GM19099 (cell line): ENCODE data around the gene EHD3.

Experiments used
- POLR2A ChIP-seq: IDR thresholded peaks from 3 replicates; pipeline ENCODE4 v1.6.1; 2011; ENCODE audit warnings: low read depth; ENCODE audit not compliant: insufficient read length; ENCODE audit errors: extremely low read depth

EHD3 gene

GRCh38 chr2:31238126-31238905, 4.4 kb downstream of the EHD3 start:
- TF ChIP-seq POLR2A, result no peak

DNA sequence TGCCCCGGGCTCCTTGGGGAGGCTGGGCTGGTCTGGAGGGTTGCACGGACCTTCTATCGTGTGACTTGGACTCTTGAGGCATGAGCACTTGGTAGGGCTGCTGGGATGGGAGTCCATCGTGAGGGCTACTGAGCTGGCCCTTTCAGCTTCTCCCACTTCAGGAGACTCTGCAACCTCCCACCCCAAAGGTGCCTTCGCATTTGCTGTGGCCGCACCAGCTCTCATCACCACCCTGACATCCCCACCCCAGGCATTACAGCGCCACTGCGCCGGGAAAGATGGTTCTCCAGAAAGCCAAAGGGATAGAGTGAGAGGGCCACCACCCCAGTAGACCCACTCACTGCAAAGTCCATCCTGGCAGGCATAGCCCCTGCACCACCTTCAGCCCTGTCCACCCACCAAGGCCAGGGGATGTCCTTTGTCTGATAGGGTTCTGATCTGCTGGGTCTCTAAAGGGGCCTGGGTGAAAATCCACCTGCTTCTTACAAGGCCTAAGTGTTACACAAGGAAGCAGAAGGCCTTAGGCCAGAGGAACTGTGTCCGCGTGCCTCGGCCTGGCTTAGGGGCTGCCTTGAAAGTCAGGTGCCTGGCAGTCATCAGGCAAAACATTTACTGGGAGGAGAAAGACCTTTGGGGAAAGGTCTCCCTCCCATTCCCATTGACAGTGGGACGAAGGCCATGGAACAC, 5.1 kb downstream of the EHD3 start:
- TF ChIP-seq POLR2A, result no peak

DNA sequence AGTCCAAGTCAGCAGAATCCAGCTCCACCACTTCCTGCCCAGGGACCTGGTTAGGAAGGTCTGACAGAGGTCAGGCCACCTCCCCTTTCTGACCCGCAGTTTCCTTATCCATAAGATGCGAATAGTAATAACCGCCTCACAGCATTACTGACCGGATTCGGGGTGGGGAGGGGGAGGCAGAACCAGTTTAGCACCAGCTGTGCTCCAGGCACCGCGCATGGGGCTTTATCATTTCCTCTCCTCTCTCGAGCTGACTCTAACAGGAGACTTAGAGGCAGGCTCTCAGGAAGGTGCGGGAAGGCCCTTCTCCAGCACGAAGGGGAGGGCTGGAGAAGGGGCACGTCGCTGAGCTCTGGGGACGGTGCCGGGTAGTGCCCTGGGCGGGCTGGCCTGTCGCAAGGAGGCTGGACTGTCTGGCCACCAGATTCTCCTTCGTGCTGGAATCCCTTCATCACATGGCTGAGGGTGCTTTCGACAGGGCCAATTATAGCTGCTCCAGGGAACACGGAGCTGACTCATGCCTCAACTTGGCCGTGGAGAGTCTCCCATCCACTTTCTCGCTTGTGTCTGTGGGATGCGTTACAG, 5.7 kb downstream of the EHD3 start:
- TF ChIP-seq POLR2A, result no peak

DNA sequence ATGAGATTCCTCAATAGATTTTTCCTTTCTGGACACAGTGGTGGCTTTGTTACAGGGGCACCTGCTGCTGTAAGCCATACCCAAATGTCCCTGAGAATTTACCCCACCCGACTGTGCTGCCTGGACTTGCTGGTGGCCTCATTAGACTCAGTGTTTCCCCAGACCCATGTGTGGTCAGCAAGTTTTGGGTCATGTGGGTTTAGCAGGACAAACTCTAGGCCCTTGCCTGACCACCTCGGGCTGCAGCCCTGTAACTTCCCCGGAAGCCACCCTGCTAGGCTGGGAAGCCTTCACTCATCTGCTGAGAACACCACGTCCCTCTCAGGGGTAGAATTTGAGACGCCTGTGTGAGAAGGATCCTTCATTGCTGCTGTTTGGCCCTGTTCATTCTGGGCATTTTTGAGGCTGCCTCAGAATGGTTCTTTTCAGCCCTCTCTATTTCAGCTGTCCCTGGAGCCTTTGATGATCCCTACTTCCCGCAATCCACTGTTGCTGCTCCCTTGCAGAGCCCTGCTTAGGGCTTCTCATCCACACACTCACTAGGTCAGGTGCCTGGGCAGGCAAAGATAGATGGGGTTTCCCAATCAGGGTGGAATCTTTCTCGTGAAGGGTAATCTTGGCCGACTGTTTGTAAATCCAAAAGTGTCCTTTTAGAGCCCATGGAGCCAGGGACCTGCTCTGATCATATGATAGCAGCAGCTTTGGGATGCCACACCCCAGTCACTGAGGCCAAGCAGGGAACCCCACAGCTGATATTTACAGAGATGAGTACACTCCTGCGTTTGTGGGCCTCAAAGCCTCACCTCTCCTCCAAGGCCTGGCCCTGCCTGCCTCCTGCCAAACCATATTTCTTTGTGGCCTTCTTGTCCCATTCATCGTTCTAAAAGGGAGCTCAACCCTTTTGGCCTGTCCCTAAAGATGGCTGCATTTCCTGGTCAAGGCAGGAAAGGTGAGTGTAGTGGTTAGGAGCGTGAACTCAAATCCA, 6.7 kb downstream of the EHD3 start:
- no peak for TF ChIP-seq POLR2A

DNA sequence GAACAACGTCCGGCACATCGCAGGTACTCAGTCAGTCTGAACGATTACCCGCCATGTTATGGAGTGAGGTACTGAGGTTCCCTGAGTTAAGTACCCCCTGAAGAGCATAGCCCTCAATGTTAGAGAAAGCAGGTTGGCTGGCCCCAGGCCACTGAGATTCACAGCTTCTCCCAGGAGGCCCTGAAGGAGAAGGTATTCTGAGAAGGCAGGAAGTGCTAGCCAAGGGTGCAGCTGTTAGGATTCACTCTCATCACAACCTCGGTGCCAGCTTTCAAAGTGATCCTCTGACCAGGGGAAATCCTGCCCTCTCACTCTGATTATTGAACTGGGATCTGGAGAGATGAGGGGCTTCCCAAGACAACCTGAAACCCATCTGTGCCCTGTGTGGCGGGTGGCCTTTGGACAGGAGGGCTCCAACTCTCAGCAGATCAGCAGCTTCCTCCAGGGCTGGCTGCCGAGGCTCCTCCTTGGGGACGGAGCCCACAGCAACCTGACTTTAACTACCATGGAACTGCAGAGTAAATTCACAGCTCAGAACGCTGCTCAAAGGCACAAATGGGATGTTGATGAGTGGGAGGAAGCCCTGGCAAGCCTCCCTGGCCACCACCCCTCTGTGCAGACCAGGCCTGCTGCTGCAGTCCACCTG, 7.8 kb downstream of the EHD3 start:
- no peak for TF ChIP-seq POLR2A

DNA sequence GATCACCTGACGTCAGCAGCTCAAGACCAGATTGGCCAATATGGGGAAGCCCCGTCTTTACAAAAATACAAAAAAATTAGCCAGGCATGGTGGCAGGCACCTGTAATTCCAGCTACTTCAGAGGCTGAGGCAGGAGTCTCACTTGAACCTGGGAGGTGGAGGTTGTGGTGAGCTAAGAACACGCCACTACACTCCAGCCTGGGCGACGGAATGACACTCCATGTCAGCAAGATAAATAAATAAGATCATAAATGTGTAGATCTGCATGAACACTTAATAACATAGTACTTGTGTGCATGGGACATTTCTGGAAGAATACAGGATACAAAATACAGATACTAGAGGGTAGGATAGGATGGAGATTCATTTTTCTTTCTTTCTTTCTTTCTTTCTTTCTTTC, 9.1 kb downstream of the EHD3 start:
- TF ChIP-seq POLR2A, result no peak

DNA sequence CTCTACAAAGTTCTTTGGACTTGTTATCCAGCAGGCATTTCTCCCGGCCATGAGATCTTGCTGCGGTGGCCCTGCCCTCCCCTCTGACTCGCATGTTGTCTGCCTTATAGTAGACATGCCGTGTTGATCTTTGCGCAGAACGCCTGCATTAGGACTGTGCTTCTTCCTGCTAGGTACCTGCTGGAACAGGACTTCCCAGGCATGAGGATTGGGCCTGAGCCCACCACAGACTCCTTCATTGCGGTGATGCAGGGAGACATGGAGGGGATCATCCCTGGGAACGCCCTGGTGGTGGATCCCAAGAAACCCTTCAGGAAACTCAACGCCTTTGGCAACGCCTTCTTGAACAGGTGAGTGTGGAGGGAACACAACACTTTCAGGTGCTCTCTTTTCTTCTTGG, 10.1 kb downstream of the EHD3 start:
- no peak for TF ChIP-seq POLR2A

DNA sequence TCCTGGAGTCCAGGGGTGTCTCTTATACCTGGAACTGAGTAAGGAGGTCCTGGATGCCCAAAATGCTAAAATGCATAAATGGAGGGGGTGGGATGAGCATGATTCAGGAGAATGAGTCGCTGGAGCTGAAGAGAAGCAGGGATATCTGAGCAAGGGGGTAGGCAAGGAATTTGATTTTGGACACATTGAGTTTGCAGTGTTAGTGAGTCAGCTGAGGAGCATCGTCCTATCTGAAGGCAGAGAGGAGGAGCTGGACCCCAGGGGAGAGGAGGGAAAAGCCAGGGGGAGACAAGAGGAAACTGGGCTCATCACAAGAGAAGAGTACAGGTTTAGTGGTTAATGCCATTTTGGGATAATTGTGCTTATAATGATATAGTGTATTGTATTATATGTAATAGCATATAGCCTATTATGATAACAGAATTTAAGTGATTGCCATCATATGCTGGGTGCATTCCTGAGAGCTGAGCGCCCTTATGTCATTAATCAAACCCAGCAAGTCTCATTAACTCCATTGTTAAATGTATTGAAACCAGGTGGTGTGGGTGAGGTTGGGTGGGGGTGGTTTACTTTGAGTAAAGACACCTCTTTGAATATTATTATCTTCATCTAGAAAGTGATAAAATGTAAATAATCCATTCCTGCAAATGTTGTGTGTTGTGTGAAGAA, 12.4 kb downstream of the EHD3 start:
- TF ChIP-seq POLR2A, result no peak

- TF ChIP-seq POLR2A, result no peak
Measured at GRCh38 chr2:31247711-31248110, 13.8 kb downstream of the EHD3 start.

DNA sequence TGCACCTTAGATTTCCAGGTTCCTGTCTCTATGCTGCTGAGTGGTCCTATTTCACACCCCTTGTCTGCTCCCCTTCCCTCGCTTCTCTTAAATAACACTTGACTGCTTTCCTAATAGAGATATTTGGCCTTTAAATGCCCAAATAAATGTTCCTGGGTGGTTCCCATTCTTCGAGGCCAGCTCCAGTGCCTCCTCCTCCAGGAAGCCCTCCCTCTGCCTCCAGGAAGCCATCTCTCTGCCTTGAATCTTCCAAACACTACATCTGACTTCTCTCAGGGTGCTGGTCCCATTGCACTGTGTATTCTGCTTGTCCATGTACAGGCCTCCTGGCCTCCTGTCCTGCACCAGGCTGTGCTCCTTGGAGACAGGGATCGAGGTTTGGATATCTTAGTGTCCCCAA, 14.2 kb downstream of the EHD3 start:
- no peak for TF ChIP-seq POLR2A

DNA sequence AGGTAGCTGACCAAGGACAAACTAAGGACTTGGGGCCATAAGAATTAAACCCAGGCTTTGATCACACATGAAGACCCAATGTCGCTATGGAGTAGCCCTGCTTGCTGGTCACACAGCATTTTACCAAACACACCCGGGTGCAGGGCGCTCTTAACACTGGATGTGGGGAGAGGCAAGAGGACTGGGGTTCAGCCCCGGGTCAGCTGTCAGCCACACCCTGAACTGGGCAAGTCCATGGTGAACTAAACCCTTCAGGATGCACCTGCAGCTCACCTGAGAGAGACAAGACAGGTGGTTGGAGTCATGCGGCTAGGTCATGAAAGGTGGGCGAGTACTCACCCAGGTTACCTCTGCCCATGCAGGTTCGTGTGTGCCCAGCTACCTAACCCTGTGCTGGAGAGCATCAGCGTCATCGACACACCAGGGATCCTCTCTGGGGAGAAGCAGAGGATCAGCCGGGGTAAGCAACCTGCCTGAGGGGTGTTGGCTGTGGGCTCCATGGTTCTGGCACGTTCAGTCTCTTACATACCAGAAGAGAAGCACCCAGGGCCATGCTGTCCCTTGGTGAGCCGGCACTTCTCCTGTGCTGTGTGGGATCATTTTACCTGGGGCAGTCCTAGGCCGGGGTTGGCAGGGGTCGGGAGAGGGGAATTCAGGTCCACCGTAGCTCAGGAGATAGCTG, 15.2 kb downstream of the EHD3 start:
- no peak for TF ChIP-seq POLR2A

DNA sequence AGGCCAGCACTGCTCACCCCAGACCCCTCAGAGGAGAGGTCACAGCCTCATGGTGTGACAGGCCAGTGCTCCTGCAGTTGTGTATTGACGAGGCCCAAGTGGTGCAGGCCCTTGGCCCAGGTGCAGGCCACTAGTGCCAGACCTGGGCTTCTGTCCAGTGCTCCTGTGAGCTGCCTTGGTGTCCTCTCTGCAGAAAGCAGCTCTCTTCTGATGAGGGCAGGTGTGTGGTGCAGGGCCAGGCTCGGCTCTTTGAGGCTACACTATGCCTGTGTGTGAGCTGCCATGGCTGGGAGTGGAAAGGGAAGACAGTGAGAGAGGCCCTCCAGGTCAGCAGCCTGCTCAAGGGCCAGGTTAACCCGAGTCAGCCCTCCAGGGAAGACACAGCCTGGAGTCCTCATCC, 17.1 kb downstream of the EHD3 start:
- no peak for TF ChIP-seq POLR2A

GRCh38 chr2:31251851-31252250, 17.9 kb downstream of the EHD3 start:
- no peak for TF ChIP-seq POLR2A
